Skeletal muscle tissue (tissue), 4 donors: ENCODE data around the gene SUPV3L1. TPM values are rescaled to one million over a fixed set of nuclear protein-coding genes. Genes with fewer than 3 reads are reported as not detected.
"Not testable (repeated sequence)": the region's sequence is repeated elsewhere in the genome, so short reads cannot be mapped to it uniquely, and the experiment has no call there.

Experiments used
- H3K27ac ChIP-seq: one replicate; pipeline ENCODE4 v1.7.0; 2013; ENCODE audit warnings: mild to moderate bottlenecking, low read depth, low read length, inconsistent platforms
- H3K27me3 ChIP-seq, 3 donors: one replicate each; pipeline ENCODE4 v1.7.0; 2013; ENCODE audit warnings: low read length in 3 of 3; ENCODE audit not compliant: control insufficient read depth in 3 of 3, insufficient read depth in 3 of 3
- H3K36me3 ChIP-seq, 3 donors: one replicate each; pipeline ENCODE4 v1.7.0; 2013; ENCODE audit warnings: low read length in 3 of 3; ENCODE audit not compliant: control insufficient read depth in 3 of 3, insufficient read depth in 3 of 3
- H3K4me1 ChIP-seq, 3 donors: one replicate each; pipeline ENCODE4 v1.7.0; 2013; ENCODE audit warnings: low read length in 3 of 3, mild to moderate bottlenecking in 3 of 3; ENCODE audit not compliant: control insufficient read depth in 3 of 3, insufficient read depth in 3 of 3
- H3K4me3 ChIP-seq, 3 donors: one replicate each; pipeline ENCODE4 v1.7.0; 2013; ENCODE audit warnings: low read length in 3 of 3
- H3K9ac ChIP-seq, 3 donors: one replicate each; pipeline ENCODE4 v1.7.0; 2013; ENCODE audit warnings: low read length in 3 of 3, mild to moderate bottlenecking in 3 of 3, moderate library complexity in 2 of 3, low read depth in 1 of 3
- H3K9me3 ChIP-seq, 3 donors: one replicate each; pipeline ENCODE4 v1.7.0; 2013; ENCODE audit warnings: low read length in 3 of 3; ENCODE audit not compliant: control insufficient read depth in 3 of 3
- total RNA-seq: library from RNA; depleted of rRNA; stranded (reverse); fragments of >200 nt; gene quantifications from one replicate; pipeline ENCODE4 v1.2.3, GENCODE V29; 2014
- donor health status: Osteomylitis.

SUPV3L1 gene
- total RNA-seq, 1 donor from 2014 or later: 22.4 TPM

GRCh38 chr10:69153227-69153626, 26.8 kb upstream of the SUPV3L1 start:
- Histone ChIP-seq H3K36me3 (peaks cover 0 to 4% (median 1%) of the 10 kb centered on the region in 3 donors), H3K4me3 (no peak overlapping the region), H3K4me1 (no peaks in the 10 kb centered on the region), H3K27me3 (no peaks in the 10 kb centered on the region), H3K9me3 (no peaks in the 10 kb centered on the region), H3K27ac (no peak overlapping the region), H3K9ac (no peak overlapping the region)

- Histone ChIP-seq H3K9ac (no peak overlapping the region), H3K4me3 (no peak overlapping the region), H3K27ac (no peak overlapping the region), H3K9me3 (no peaks in the 10 kb centered on the region), H3K27me3 (no peaks in the 10 kb centered on the region), H3K4me1 (no peaks in the 10 kb centered on the region), H3K36me3 (peaks cover 12 to 16% (median 14%) of the 10 kb centered on the region in 3 donors)
Observed at GRCh38 chr10:69160809-69161241, 19.2 kb upstream of the SUPV3L1 start.

- H3K27me3 ChIP-seq: no peaks in the 10 kb centered on the region
- H3K9me3 ChIP-seq: no peaks in the 10 kb centered on the region
- H3K9ac ChIP-seq: no peak overlapping the region
- no peak overlapping the region for H3K27ac ChIP-seq
- H3K36me3 ChIP-seq: peaks cover 13 to 30% (median 29%) of the 10 kb centered on the region in 3 donors
- H3K4me1 ChIP-seq: no peaks in the 10 kb centered on the region
- no peak overlapping the region for H3K4me3 ChIP-seq
Observed at GRCh38 chr10:69168493-69168892, 11.5 kb upstream of the SUPV3L1 start.

- H3K36me3 ChIP-seq: peaks cover 6 to 20% (median 20%) of the 10 kb centered on the region in 3 donors
- H3K27me3 ChIP-seq: no peaks in the 10 kb centered on the region
- no peaks in the 10 kb centered on the region for H3K9me3 ChIP-seq
Observed at GRCh38 chr10:69172241-69172982, 7.6 kb upstream of the SUPV3L1 start.

GRCh38 chr10:69175326-69175725, 4.7 kb upstream of the SUPV3L1 start:
- H3K27me3 ChIP-seq, H3K9me3 ChIP-seq, H3K9ac ChIP-seq, H3K4me3 ChIP-seq, H3K27ac ChIP-seq: not testable (repeated sequence)
- peaks cover 5 to 11% (median 6%) of the 10 kb centered on the region in 3 donors for H3K4me1 ChIP-seq
- peaks cover under 1 to 15% (median 10%) of the 10 kb centered on the region in 3 donors for H3K36me3 ChIP-seq

More at GRCh38 chr10:69172241-69172982, 7.6 kb upstream of the SUPV3L1 start:
- H3K4me1 ChIP-seq: no peaks in the 10 kb centered on the region
- H3K4me3 ChIP-seq: no peak overlapping the region
- H3K9ac ChIP-seq: no peak overlapping the region
- no peak overlapping the region for H3K27ac ChIP-seq

- no peak overlapping the region for H3K9ac ChIP-seq
- peaks cover 2 to 9% (median 5%) of the 10 kb centered on the region in 3 donors for H3K36me3 ChIP-seq
- H3K9me3 ChIP-seq: no peaks in the 10 kb centered on the region
- H3K4me3 ChIP-seq: no peak overlapping the region
- no peaks in the 10 kb centered on the region for H3K27me3 ChIP-seq
- peaks cover 13 to 24% (median 16%) of the 10 kb centered on the region in 3 donors for H3K4me1 ChIP-seq
- H3K27ac ChIP-seq: no peak overlapping the region
Observed at GRCh38 chr10:69176823-69177222, 3.2 kb upstream of the SUPV3L1 start.

GRCh38 chr10:69179089-69179742, 818 bp upstream of the SUPV3L1 start:
- Histone ChIP-seq H3K9ac (peak overlapping the region; percentile 97 to 100 (median 100)), H3K4me1 (peaks cover 25 to 41% (median 27%) of the 10 kb centered on the region in 3 donors), H3K9me3 (no peaks in the 10 kb centered on the region), H3K27ac (peak overlapping the region; percentile 89), H3K27me3 (no peaks in the 10 kb centered on the region), H3K36me3 (peaks cover 2 to 6% (median 3%) of the 10 kb centered on the region in 3 donors), H3K4me3 (peak overlapping the region; percentile 85 to 100 (median 100))

- Histone ChIP-seq H3K27ac (peak overlapping the region; percentile 89), H3K9ac (peak overlapping the region; percentile 97 to 100 (median 100)), H3K9me3 (no peaks in the 10 kb centered on the region), H3K4me1 (peaks cover 25 to 44% (median 27%) of the 10 kb centered on the region in 3 donors), H3K36me3 (peaks cover 2 to 6% (median 3%) of the 10 kb centered on the region in 3 donors), H3K4me3 (peak overlapping the region; percentile 85 to 100 (median 100)), H3K27me3 (no peaks in the 10 kb centered on the region)
Observed at GRCh38 chr10:69180525-69181204, 631 bp downstream of the SUPV3L1 start.

GRCh38 chr10:69181433-69181832, 1.4 kb downstream of the SUPV3L1 start:
- peak overlapping the region; percentile 85 to 100 (median 100) for H3K4me3 ChIP-seq
- no peaks in the 10 kb centered on the region for H3K9me3 ChIP-seq
- H3K9ac ChIP-seq: peak overlapping the region; percentile 97 to 100 (median 100)
- no peak overlapping the region for H3K27ac ChIP-seq
- H3K27me3 ChIP-seq: no peaks in the 10 kb centered on the region
- peaks cover 25 to 44% (median 27%) of the 10 kb centered on the region in 3 donors for H3K4me1 ChIP-seq
- peaks cover 2 to 13% (median 9%) of the 10 kb centered on the region in 3 donors for H3K36me3 ChIP-seq
